Esophagus muscularis mucosa (tissue), 4 donors: ENCODE measurements around the gene RNF175.

Source experiments
- CTCF ChIP-seq, 3 experiments: fragments of 200-600 bp in 2 of 3; fragments of 450-650 bp in 1 of 3; sonication (generic) in 2 of 3; IDR thresholded peaks; one replicate each; pipeline ENCODE4 v1.5.1; 2017 to 2019; ENCODE audit warnings: antibody characterized with exemption in 3 of 3, mild to moderate bottlenecking in 2 of 3, moderate library complexity in 1 of 3
- EP300 ChIP-seq: sonication (generic); formaldehyde crosslinking; IDR thresholded peaks from one replicate; pipeline ENCODE4 v1.6.1; 2017; ENCODE audit warnings: antibody characterized with exemption
- POLR2AphosphoS5 ChIP-seq, 2 donors: sonication (generic); formaldehyde crosslinking; IDR thresholded peaks; one replicate each; pipeline ENCODE4 v1.6.1; 2017; ENCODE audit warnings: antibody characterized with exemption in 2 of 2

- no peak for TF ChIP-seq CTCF (IDR thresholded peaks at IDR 0.05)
- TF ChIP-seq EP300: no peak
- no peak for TF ChIP-seq POLR2AphosphoS5 (IDR thresholded peaks at IDR 0.05)
These were observed 27.3 kb upstream of the RNF175 start for GRCh38 chr4:153787061-153787560.
